KMS-11 (cell line): ENCODE data around the gene MSANTD4.

ENCODE experiments used
- H2AFZ ChIP-seq: fragments of 200-600 bp; sonication (generic); 2 replicates; pipeline ENCODE4 v1.6.1; 2016; ENCODE audit warnings: antibody characterized with exemption, mixed run types, low read depth
- H3K27ac ChIP-seq: fragments of 200-600 bp; sonication (generic); 2 replicates; pipeline ENCODE4 v1.6.1; 2016; ENCODE audit warnings: mild to moderate bottlenecking, mixed run types
- H3K27me3 ChIP-seq: fragments of 200-600 bp; sonication (generic); 2 replicates; pipeline ENCODE4 v1.6.1; 2017; ENCODE audit warnings: mild to moderate bottlenecking, low read depth, mixed run types, moderate library complexity; ENCODE audit not compliant: insufficient read depth
- H3K36me3 ChIP-seq: fragments of 200-600 bp; sonication (generic); 2 replicates; pipeline ENCODE4 v1.6.1; 2017; ENCODE audit warnings: mild to moderate bottlenecking, mixed run types; ENCODE audit not compliant: insufficient read depth
- H3K4me1 ChIP-seq: fragments of 200-600 bp; sonication (generic); 2 replicates; pipeline ENCODE4 v1.6.1; 2016; ENCODE audit warnings: mild to moderate bottlenecking, low read depth, mixed run types; ENCODE audit not compliant: poor library complexity, severe bottlenecking
- H3K4me2 ChIP-seq: fragments of 200-600 bp; sonication (generic); 2 replicates; pipeline ENCODE4 v1.7.0; 2016; ENCODE audit warnings: mild to moderate bottlenecking, mixed run types
- H3K4me3 ChIP-seq: fragments of 200-600 bp; sonication (generic); IDR thresholded peaks from 2 replicates; pipeline ENCODE4 v1.6.1; 2017; ENCODE audit warnings: low read depth, low read length, mixed read lengths; ENCODE audit not compliant: insufficient read depth
- H3K79me2 ChIP-seq: fragments of 200-600 bp; sonication (generic); 2 replicates; pipeline ENCODE4 v1.6.1; 2016; ENCODE audit warnings: low read depth, mixed run types; ENCODE audit not compliant: insufficient read depth
- H3K9ac ChIP-seq: fragments of 200-600 bp; sonication (generic); 2 replicates; pipeline ENCODE4 v1.6.1; 2016; ENCODE audit warnings: mild to moderate bottlenecking, mixed run types
- H4K20me1 ChIP-seq: fragments of 200-600 bp; sonication (generic); 2 replicates; pipeline ENCODE4 v1.6.1; 2016; ENCODE audit warnings: mild to moderate bottlenecking, mixed run types; ENCODE audit not compliant: insufficient read depth
- TF ChIP-seq, protein P1 (sequence below): fragments of 200-600 bp; sonication (generic); conservative IDR thresholded peaks from 2 replicates; pipeline ENCODE4 v1.6.1; 2017; ENCODE audit warnings: low read depth, mild to moderate bottlenecking, antibody characterized with exemption, low read length, moderate library complexity, mixed read lengths

MSANTD4 gene

DNA sequence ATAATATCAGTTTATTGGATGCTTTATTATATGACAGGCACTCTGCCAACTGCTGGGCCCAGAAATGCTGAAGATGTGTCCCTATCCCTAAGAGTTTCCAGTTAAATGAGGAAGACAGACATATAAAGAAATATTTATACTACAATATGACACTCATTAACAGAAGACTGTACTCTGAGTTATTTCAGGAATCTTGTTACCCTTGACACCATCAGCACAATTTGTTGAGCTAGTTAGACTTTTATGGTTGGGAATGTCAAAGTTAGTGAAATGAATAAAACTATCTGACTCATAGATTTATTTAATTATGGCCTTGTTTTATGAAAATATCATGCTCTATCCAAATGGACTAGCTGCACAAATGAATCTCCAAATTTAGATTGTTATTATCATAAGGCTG, 25.6 kb upstream of the MSANTD4 start:
- Histone ChIP-seq H3K4me3 (no peak overlapping the region), H3K79me2 (no peaks in the 10 kb centered on the region), H3K27ac (no peak overlapping the region), H2AFZ (no peak overlapping the region), H3K36me3 (no peaks in the 10 kb centered on the region), H3K4me2 (no peak overlapping the region), H3K27me3 (no peaks in the 10 kb centered on the region), H3K4me1 (no peaks in the 10 kb centered on the region), H3K9ac (no peak overlapping the region), H4K20me1 (no peaks in the 10 kb centered on the region)
- TF ChIP-seq, protein P1, sequence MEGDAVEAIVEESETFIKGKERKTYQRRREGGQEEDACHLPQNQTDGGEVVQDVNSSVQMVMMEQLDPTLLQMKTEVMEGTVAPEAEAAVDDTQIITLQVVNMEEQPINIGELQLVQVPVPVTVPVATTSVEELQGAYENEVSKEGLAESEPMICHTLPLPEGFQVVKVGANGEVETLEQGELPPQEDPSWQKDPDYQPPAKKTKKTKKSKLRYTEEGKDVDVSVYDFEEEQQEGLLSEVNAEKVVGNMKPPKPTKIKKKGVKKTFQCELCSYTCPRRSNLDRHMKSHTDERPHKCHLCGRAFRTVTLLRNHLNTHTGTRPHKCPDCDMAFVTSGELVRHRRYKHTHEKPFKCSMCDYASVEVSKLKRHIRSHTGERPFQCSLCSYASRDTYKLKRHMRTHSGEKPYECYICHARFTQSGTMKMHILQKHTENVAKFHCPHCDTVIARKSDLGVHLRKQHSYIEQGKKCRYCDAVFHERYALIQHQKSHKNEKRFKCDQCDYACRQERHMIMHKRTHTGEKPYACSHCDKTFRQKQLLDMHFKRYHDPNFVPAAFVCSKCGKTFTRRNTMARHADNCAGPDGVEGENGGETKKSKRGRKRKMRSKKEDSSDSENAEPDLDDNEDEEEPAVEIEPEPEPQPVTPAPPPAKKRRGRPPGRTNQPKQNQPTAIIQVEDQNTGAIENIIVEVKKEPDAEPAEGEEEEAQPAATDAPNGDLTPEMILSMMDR = no peak

DNA sequence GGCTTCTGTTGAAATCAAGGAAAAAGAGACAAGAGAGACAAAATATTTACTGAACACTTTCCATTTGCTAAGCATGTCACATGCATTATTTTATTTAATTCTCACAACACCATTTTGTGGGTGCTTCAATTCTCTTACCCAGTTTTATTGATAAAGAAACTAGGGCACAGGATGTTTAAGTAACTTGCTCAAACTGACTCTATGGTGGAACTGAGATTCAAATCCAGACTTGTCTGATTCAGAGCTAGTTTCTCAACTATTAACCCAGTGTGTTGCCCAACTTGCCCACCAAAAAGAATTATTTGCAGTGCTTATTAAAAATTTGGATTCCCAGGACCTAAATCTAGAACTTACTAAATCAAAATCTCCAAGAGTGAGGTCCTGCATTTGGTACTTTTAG, 21.5 kb upstream of the MSANTD4 start:
- Histone ChIP-seq H3K36me3 (no peaks in the 10 kb centered on the region), H2AFZ (no peak overlapping the region), H3K4me2 (no peak overlapping the region), H3K27ac (no peak overlapping the region), H4K20me1 (no peaks in the 10 kb centered on the region), H3K79me2 (no peaks in the 10 kb centered on the region), H3K27me3 (no peaks in the 10 kb centered on the region), H3K9ac (no peak overlapping the region), H3K4me3 (no peak overlapping the region), H3K4me1 (no peaks in the 10 kb centered on the region)
- TF ChIP-seq, protein P1 = no peak

DNA sequence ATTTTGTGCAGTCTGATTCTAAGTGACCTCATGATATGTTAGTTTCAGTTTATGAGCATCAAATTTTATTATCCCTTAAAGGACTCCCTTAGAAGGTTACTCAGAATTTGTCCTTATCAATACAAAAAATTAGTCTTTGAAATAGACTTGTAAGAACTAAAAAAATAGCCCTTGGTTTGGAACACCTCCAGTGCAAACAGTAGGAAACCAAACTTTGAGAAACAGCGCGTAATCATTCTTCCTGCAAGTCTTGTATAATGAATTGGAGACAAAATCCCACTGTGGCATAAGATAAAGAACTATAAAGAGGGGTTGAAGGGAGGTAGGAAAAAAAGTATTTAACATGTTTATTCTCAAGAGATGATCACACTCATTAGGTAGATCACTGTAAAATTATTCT, 10.8 kb upstream of the MSANTD4 start:
- no peaks in the 10 kb centered on the region for H3K79me2 ChIP-seq
- TF ChIP-seq, protein P1 = no peak
- H2AFZ ChIP-seq = no peak overlapping the region
- H3K27ac ChIP-seq = no peak overlapping the region
- H3K4me2 ChIP-seq = no peak overlapping the region
- no peaks in the 10 kb centered on the region for H3K36me3 ChIP-seq
- H3K9ac ChIP-seq = no peak overlapping the region
- H3K4me1 ChIP-seq = no peaks in the 10 kb centered on the region
- H3K4me3 ChIP-seq = no peak overlapping the region
- H3K27me3 ChIP-seq = no peaks in the 10 kb centered on the region
- H4K20me1 ChIP-seq = no peaks in the 10 kb centered on the region

DNA sequence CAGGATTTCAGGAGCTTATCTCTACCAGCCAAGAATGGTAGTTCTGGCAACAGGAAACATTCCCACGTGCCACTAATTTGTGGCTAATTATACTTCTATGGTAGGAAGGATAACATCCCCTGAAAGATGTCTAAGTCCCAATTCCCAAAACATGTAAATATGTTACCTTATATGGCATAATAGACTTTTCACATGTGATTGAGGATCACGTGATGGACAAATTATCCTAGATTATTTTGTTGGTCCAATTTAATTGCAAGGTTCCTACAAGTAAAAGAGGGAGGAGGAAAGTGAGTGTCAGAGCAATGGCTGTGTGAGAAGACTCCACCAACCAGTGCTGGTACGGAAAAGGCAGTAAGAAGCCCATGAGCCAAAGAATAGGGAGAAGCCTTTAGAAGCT, 9.9 kb upstream of the MSANTD4 start:
- TF ChIP-seq, protein P1 = no peak
- no peaks in the 10 kb centered on the region for H4K20me1 ChIP-seq
- H3K27me3 ChIP-seq = no peaks in the 10 kb centered on the region
- H3K27ac ChIP-seq = no peak overlapping the region
- no peak overlapping the region for H3K9ac ChIP-seq
- no peak overlapping the region for H3K4me3 ChIP-seq
- H3K4me2 ChIP-seq = no peak overlapping the region
- H3K36me3 ChIP-seq = no peaks in the 10 kb centered on the region
- H2AFZ ChIP-seq = no peak overlapping the region
- no peaks in the 10 kb centered on the region for H3K4me1 ChIP-seq
- no peaks in the 10 kb centered on the region for H3K79me2 ChIP-seq
